HG03135 (cell line): ENCODE data around the gene TMIGD3.

Experiments used
- ATAC-seq: cut with Tn5 transposase; IDR thresholded peaks from one replicate; pipeline ENCODE4 v1.9.1; 2021; ENCODE audit warnings: mild to moderate bottlenecking, moderate library complexity; ENCODE audit not compliant: unreplicated experiment

Gene TMIGD3

DNA sequence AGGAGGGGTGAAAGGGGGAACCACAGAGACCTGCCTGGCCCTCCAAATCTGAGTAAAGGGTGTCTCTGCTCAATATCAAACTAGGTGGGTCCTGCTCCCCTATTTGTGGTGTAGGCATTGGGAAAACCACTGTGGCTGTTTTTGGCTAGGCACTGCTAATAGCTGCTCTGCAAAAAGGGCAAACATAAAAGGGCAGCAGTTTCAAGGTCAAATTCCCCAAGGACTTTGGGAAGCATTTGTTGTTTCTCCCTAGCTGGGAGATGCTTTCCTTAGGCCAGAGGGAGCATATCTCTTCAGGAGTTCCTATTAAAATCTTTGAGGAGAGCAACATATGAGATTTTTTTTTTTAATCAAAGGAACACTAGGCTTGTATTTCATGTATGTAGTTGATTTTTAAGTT is 27.2 kb downstream of the TMIGD3 start:
- no peak for ATAC-seq

DNA sequence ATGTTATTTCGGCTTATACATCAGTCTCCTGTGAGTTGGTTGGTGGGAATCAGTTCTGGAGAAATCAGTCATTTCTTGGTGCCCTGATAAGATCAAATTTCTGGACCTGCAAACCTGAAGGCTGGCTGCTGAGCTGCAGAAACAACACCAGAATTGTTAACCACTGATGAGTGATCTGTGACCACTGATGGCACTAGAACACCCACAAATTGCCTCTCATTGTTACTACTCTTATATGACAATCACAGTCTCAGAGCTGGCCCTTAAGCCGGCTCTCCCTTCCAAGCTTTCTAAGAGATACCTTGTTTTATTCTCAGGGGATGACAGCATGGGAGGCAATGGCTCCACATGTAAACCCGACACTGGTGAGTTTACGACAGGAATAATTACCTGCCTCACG is 27.7 kb downstream of the TMIGD3 start:
- no peak for ATAC-seq

DNA sequence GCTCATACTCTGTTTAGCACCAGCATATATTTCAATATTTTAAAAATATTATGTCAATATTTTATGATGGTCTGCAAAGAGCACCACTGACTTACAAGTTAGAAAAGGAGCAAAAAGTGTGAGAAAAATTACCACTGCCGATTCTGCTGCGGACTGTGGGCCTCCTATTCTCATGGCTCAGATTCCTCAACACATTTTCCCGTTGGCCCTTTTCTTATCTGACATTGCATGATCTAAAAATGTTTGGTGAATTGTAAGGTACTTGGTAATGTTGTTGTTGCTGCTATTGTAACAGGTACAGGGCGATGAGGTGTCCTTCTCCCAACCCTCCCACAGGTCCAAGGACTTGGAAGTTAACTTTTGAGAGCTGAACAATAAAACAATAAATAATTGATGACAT is 28.9 kb downstream of the TMIGD3 start:
- ATAC-seq, result no peak

DNA sequence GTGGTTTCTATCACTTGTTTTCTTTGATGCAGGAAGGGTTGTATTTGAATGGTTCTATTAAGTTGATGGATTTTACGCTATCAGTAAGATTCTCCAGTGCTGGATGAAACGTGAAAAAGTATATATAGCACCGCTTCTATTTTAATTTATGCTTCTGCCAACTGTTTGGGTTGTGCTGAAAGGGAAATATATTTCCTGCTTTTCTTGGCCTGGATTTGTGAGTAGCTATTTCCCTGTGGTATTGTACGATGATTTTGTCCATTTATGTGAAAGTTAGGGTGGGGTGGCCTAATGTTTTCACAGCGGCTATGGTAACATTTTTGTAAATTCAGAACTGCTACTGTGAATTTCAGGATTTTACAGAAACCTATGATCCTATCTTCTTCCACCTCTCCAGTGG is 29.3 kb downstream of the TMIGD3 start:
- ATAC-seq, result no peak

DNA sequence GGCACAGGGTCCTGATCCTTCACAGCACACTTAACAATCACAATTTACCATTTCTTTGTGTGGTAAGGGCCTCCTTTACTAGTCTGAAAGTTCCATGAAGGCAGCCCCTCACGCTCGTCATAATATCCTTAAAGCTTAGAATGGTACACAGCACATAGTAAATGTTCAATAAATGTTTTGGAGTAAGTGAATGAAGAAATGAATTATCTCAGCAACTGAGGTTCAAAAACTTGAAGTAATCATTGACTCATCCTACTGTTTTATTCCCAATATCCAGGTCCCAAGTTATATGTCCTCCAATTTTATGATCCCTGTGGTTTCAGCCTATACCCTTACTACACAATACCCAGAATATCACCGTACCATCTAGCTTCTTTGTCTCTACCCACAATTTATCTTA is 31.9 kb downstream of the TMIGD3 start:
- ATAC-seq, result no peak

DNA sequence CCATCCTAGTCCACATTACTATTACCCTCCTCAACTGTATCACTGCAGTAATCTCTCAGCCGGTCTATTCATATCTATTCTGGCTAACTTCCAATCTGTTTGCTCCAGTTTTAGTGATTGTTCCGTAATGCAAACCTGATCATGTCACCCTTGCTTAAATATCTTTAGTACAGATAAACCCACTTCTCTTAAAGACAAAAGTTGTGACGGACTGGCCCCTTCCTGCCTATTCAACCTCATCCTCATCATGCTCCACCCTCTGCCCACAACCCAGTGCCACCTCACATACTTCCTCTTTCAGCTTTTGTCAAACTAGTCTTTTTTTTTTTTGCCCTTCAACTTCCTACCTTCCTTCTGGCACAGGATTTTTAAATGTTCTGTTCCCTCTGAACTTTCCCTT is 32.4 kb downstream of the TMIGD3 start:
- ATAC-seq, result no peak

DNA sequence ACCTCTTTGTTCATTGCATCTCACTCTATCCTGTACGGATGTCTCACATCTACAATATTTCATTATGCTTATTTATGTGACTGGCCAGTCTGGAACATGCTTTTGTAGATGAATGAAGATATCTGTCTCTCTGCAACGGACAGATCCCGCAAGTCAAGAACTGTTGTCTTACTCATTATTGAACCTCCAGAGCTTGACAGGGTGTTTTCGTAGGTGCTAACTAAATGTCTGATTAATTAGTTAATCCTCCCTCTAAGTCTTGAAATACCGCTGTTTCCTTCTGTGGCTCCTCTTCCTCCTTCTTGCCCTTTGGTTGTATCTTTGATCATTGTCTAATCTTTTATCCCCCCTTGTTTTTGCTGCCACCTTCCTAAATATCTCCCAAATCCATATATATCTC is 32.8 kb downstream of the TMIGD3 start:
- no peak for ATAC-seq

DNA sequence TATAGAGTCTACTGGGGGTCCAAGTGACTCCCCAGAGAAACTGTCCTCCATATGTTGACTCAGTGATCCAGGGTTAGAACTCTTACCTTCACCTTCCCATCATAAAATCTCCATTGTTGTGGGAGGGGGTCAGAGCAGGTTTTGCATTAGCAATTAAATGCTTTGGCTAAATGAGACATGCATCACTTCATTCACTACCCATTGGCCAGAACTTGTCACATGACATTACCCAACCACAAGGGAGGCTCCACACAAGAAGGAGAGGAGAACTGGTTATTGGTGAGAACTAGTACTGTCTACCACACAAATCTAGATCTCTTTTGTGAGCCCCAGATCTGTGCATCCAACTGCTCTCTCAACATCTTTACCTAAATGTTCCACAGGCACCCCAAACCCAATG is 33.9 kb downstream of the TMIGD3 start:
- ATAC-seq, result no peak

DNA sequence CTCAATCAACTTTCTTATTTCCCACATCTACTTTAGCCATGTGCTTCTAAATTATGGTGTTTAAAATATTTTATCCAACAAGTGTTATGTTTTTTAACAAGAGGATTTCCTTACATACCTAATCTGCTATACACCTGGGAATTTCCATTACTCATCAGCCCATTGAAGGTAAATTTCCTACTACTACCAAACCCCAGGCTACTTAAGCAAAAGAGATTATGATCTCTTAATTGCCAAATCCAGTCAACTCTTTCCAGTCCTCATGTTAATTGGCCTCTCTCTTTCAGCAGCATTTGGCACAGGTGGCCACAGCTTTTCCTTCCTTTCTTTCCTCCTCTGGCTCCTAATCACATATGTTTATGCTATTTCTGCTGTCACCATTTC is 34.7 kb downstream of the TMIGD3 start:
- no peak for ATAC-seq

DNA sequence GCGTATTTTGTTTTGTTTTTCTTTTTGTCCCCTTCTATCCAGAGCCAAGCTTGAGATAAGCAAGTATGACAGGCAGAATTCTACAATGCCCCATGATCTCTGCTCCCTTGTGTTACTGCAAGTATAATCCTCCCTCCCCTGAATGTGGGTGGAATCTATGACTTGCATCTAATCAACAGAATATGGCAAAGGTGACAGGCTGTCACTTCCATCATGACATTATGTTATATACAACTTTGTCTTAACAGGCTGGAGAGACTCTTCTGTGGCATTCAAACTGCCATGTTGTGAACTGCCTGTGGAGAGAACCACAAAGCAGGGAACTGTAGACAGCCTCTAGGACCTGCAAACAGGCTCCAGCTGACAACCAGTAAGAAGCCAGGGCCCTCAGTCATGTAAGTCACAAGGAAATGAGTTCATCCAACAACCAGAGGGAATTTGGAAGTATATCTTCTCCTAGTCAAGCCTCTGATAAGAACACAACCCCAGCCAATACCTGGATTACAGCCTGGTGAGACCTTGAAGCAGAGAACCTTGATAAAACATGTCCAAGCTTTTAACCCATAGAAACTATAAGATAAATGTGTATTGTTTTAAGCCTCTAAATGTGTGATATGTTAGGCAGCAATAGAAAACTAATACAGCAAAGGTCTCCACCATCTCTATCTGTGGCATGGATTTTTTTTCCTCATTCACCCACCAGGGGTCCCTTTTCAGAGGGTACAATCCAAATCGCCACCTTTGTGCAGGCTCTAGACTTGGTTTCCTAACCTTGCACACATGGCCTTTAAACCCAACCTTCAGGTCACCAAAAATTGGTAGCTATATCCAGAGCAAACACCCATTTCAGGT is 35.3 kb downstream of the TMIGD3 start:
- ATAC-seq, result no peak

DNA sequence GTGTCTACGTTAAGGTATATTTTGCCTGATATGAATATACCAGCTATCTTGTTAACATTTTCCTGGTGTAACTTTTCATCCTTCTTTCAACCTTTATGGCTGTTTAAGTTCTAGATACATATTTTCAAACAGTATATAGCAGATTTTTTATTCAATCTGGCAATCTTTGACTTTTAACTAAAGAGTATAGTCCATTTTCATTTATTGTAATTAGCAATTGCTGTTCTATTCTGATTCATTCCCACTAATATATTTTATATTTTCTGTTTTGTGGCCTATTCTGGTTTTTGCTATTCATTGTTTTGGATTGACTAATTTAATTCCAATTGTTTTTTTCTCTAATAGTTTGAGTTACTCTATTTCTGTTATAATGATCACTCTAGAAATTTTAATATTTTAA is 37.0 kb downstream of the TMIGD3 start:
- ATAC-seq, result no peak

DNA sequence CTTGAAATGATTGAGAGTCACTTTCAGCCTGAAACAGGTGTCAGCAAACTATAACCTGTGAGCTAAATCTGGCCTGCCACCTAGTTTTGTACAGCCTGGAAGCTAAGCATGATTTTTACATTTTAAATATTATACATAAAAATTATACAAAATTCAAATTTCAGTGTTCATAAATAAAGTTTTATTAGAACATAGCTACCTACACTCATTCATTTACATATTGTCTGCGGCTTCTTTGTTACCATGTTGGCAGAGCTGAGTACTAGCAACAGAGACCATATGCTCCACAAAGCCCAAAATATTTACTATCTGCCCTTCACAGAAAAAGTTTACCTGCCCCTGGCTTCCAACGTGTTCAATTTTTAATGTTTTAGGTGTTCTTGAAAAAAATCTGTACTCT is 37.7 kb downstream of the TMIGD3 start:
- ATAC-seq, result no peak

DNA sequence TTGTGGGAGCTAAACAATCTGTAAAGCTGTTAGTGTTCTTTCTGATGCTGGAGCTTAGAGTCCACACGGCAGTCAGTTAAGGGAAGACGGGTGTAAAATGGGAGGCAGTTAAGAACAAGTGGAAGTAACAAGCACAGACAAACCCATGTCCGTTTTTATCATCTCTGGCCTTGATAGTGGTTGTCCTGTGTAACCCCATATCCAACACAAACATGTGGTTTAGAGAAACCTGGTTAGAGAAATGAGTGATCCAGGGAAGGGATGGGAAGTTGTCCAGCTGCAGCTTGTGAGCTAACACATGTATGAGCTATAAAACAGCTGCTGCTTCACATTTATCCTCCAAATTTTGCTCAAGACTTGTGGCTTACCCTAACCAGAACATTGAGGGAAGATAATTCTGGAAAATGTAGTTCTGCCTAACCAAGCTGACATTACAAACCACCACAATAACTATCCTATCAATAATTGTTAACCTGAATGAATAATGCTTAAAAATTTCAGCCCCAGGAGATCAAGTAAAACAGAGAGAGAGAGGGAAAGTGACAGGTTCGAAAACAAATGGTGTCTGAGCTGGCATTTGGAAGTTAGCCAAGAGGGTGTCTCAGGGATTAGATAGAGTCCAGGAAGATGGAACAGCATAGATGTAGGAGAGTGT is 40.3 kb downstream of the TMIGD3 start:
- ATAC-seq, result no peak

DNA sequence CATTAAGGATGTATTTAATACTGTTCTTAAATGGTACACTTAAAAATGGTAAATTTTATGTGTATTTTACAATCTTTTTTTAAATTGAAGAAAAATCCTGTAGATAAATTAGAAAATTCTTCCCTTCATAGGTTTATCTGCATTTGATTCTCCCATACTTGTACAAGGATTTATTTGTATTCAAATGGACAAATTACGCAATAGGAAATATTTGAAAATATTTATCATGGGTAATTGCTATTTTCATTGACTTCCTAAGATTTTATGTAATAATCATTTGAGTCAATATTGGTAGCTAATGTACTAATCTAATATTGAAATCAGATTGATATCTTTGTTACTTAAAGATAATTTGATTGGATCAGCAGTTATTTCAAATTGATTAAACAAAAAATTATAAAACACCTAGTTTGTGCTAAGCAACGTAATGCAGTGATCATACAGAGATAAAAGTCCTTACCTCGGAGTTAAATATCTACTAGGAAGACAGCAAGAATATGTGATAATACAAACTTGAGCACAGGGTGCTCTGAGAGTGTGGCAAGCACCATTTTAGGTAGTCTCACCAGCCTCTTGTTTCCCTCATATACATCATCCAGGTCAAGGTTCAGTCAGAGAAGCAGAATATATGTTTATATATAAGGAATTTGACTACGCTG is 40.9 kb downstream of the TMIGD3 start:
- no peak for ATAC-seq

DNA sequence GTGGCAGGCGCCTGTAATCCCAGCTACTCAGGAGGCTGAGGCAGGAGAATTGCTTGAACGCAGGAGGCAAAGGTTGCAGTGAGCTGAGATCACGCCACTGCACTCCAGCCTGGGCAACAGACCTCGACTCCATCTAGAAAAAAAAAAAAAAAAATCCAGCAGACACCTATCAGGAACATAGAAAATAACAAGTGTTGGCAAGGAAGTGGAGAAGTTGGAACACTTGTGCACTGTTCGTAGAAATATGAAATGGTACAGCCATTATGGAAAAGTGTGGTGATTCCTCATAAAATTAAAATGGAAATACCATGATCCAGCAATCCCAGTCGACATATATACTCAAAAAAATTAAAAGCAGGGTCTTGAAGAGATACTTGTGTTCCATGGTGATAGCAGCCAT is 41.7 kb downstream of the TMIGD3 start:
- no peak for ATAC-seq

DNA sequence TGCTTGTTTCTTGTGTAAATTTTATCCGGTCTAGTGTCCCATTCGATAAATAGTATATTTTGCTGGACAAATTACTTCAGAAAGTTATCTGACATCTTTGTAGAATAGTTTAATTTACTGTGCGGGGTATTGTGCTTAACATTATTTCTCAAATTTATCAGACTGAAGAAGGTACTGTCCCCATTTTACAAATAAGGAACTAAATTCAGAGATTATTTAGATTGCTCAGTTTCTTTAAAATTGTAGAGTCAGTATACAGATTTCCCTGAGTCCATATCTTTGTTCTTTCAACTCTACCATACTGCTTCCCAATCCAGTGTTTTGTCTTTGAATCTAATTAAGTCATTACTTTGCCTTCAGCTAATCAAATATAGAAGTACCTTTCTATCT is 47.8 kb downstream of the TMIGD3 start:
- ATAC-seq, result no peak

DNA sequence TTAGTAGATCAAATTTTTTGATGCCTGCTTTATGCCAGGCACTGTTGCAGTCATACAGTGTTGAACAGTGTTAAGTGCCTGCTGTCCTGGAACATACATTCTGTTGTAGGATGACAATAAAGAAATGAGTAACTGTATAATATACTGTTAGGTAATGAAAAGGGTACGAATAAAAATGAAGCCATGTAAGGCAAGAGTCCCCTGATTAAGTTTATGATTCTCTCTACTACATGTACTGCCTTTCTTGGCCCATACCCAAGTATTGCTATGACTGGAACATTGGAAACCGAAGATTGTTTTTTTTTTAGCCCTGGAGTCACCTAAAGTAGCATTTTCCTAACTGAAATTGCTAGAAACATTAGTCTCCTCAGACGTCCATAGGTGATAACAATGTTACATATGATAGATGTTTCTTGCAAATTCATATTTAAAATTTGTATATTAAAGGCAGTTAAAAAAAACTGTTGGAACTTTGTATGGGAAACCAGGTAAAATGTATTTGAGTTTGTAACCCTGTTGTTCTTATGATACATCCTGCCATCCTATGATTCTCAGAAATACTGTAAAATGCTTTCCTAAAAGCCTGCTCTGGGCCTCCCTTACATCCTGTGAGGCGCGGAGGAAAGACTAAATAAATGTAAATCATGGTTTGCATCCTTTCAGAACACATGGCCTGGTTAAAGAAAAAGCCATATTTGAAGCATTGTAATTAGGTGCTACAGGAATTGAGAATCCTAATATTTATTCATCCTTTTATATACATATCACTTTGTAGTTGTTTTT is 48.4 kb downstream of the TMIGD3 start:
- ATAC-seq, result no peak

DNA sequence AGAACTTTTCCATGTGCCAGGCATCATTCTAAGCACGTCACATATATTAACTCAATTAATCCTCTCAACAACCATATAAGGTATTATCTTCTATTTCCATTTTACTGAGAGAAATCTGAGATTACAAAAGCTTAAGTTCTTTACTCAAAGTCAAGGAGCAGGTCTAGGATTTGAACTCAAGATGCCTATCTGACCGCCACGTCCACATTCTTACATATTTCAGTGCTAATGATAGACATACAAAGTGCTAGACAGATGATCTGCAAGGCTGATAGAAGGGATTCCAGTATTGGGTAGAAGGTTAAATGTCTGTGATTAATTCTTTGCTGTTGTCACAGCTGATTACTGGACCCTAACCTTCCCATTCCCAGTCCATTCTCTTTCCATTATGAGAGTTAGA is 49.7 kb downstream of the TMIGD3 start:
- ATAC-seq, result no peak

DNA sequence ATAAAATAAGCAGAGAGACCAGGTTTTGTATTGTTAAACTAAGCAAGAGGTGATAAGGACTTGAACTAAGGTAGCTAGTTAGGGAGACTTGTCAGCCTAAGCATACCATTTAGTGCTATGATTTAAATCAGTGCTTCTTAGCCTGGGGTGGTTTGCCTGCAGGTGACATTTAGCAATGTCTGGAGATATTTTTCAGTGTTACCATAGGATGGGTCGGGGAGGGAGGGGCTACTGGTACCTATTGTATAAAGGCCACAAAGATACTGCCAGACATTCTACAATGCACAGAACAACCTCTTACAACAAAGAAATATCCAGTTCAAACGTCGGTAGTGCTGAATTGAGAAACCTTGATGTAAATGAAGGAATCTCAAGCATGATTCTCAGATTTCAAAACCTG is 50.9 kb downstream of the TMIGD3 start:
- no peak for ATAC-seq

DNA sequence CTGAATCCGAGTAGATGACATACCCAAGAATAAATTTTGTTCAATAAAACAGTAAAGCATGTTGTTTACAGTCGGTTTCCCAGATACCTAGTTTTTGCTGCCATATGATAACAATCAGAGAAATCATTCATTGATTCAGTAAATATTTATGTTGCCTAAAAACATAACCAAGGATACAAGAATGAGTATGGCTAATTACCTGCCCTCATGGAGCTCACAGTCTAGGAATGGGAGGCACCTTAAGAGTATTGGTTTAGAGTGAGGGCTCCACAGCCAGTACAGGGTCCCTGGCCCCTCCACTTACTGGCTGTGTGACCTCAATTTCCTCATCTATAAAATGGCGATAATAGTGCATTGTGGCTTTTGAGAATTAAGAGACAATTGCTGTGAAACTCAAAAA is 53.2 kb downstream of the TMIGD3 start:
- ATAC-seq, result no peak

DNA sequence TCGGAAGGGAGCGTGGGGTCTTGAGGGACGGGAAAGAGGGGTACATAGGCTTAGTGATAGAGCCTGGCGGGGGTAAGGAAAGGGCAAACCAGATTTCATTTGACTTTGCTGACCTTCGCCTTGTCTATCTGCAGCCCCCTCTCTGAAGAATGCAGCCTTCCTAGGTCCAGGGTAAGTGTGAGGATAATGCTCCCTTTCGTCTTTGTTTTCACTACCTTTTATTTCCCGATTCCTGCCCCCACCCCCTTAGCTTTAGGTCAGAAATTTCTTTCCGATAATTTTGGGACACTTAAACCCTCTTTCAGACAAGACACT is 53.8 kb downstream of the TMIGD3 start:
- ATAC-seq, result no peak
